GM10266 (cell line): Measurements from ENCODE around the gene EREG.

Source experiments
- DNase-seq: peaks from one replicate; pipeline ENCODE4 v3.0.0; 2012; ENCODE audit errors: extremely low spot score
- CTCF ChIP-seq: IDR thresholded peaks from 2 replicates; pipeline ENCODE4 v1.5.1; 2012; ENCODE audit warnings: mild to moderate bottlenecking, low read depth; ENCODE audit not compliant: control insufficient read depth, insufficient read depth; ENCODE audit errors: missing control alignments

Gene EREG

GRCh38 chr4:74374128-74374527 is 9.2 kb downstream of the EREG start:
- no peak for TF ChIP-seq CTCF
- DNase-seq = no peak

- TF ChIP-seq CTCF = no peak
- DNase-seq = no peak
These were observed 9.8 kb downstream of the EREG start for GRCh38 chr4:74374561-74375327.

- no peak for TF ChIP-seq CTCF
- no peak for DNase-seq
These were observed 11.0 kb downstream of the EREG start for GRCh38 chr4:74375824-74376426.

DNA sequence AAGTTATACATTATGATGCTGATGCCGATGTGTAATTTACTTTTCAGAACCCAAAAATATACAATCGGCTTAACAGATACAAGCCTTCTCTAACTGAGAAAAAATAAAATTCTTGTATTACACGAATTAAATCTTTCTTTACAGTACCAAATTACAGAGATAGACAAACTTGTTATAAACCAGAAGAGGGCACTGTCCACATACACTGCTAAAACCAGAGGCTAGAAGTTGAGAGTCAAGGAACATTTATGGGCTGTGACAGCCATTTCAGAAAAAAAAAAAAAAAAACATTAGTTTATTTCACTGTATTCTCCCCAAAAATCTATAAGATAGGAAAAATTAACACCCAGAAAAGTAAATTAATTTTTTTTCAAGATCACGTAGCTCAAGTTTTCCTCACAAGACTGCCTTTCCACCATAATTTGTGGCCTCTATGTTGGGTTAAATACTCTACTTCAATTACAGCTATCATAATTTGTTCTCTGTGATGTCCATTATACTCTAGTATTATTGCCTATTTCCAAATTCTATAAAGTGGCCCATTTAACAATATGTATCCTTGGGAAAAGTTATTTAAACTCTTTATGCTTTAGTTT is 12.0 kb downstream of the EREG start:
- peak; percentile 41 for DNase-seq
- TF ChIP-seq CTCF = peak; percentile 45

- no peak for DNase-seq
- no peak for TF ChIP-seq CTCF
These were observed 12.8 kb downstream of the EREG start for GRCh38 chr4:74377714-74378113.

GRCh38 chr4:74378573-74378972 is 13.6 kb downstream of the EREG start:
- TF ChIP-seq CTCF = no peak
- DNase-seq = no peak

- TF ChIP-seq CTCF = no peak
These were observed 15.0 kb downstream of the EREG start for GRCh38 chr4:74379912-74380311.

More at GRCh38 chr4:74379912-74380311, 15.0 kb downstream of the EREG start:
- DNase-seq = no peak
